Cerebellar nuclear complex (tissue), 1 donor: Measurements from ENCODE around the gene ANK2.
"Not testable (repeated sequence)": the region's sequence is repeated elsewhere in the genome, so short reads cannot be mapped to it uniquely, and the experiment has no call there.

Experiments
- DNase-seq, 2 experiments: peaks; one replicate each; lab custom pipeline; 2025; lab: John Stamatoyannopoulos, UW

Gene ANK2

DNA sequence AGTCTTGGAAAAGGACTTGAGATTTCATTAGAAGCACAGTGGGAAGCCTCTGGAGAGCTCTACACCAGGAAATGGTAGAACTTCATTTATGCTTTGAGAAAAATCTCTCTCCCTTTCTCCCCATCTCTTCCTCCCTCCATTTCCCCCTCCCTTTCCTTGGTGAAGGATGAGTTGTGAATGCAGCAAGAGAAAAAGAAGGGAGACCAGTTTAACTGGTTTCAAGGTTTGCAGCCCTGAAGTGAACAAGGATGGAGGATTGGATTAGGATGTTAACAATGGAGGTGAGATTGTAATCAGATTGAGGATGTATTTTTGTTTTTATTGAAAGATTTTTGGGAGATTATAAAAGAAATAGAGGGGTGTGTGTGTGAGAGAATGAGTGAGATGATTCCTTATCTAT lies 99.5 kb downstream of the ANK2 start:
- no peak for DNase-seq

DNA sequence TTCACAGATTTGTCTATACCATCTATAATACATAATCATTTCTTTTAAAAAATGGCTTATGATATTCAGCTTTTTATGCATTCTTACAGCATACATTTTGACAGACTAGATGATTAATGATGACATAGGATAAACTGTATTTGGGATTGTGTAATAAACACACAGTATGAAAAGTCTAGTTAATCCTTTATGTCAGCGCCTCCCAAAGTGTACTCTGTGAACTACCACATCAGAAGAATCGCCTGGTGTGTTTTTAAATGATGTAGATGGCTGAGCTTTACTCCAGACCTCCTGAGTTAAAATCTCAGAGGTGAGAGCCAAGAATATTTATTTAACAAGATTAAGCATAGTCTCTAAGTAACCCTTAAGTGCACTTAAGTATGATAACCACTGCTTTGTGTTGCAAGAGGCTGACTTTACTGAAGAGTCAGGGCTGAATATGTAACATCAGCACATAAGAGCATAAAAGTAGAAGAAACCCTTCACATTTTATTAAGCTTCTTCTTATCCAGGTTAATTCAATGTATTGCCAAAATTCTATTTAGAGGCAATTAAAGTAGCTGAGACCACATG lies 104.2 kb downstream of the ANK2 start:
- no peak for DNase-seq

DNA sequence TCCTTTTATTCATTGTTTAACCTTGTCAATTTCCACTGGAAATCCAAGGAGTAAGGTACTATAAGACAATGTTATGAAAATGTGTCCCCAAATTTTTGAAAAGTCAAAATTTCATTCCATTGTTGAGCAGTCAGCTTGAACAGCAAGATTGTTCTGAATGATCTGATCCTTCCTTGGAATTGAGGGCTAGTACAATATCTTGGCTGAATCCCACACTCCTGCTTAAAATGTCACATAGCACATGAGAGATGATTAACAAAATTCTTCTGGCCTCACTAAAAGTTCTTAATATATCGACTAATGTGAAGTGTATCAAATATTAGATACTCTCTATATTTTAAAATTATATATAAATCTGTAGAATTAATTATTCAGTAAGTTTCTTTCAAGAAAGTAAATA lies 104.8 kb downstream of the ANK2 start:
- no peak for DNase-seq

DNA sequence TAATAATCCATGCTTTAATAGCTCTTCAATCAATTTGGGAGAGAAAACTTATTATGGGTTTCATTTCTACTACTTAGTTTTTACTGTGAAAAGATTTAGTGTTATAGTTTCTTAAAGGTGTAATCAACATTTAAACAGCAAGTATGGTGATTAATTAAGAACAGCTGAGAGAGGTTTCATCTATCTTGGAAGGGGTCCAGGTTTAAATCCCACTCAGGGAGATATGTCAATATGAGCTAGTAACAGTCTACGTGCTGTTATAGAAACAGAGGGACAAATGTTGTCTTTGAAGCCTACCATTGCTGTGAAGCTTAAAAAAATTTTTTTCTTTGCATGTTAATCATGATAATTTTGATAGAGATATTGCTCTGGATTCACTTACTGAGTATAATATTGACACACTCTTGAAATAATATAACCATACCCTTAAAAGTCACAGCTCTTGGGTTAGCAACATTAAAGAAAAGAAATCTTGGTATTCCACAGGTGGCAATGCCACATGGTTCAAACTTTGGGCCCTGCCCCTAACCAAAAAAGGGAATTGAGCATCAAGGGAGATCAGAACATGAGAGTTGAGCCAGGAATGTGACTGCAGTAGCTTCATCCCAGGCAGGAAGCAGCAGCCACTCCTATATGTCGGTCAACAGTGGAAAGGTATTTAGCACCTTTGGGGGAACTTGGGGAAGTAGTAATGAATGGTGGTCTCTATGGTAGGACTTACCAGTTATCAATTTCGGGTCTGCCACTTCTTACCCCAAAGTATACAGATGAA lies 107.8 kb downstream of the ANK2 start:
- no peak for DNase-seq

DNA sequence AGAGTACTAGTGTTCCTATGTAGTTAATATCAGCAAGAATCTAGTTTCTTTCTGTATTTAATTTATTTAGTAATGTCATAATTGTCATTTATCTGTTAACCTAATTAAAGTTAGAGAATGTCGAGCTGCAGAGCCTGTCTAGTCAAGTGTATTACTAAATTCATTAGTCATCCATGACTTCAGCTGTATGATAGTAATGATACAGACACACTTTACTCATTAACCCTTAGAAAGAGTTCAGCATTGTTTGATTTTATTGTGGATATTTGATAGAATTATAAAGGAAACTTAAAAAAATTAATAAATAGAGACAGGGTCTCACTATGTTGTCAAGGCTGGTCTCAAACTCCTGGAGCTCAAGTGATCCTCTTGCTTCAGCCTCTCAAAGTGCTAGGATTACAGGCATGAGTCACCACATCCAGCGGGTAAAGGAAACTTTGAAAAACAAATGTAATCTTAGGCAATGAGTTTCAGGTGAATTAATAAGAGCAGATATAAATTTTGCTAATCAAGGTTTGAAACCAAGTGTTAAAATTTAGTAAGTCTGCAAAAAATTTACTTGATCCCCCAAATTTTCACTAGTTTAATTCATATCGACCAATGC lies 110.6 kb downstream of the ANK2 start:
- DNase-seq: no peak

DNA sequence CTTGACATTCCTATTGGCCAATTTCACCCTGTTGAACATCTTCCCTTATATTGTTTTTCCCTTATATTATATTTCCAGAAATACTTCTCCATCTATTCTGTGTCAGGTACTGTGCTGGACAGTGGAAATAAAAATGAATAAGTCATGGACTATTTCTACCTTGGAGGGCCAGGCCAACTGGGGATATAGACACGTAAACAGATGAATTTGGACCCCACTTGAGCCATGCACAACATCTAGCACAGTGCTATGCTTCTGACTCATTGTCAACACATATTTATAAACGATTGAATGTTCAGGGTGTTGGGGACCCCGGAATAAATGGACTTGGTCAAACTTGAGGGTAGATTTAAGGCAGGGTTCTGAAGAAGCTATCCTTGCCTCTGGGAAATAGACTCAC lies 111.1 kb downstream of the ANK2 start:
- no peak for DNase-seq

DNA sequence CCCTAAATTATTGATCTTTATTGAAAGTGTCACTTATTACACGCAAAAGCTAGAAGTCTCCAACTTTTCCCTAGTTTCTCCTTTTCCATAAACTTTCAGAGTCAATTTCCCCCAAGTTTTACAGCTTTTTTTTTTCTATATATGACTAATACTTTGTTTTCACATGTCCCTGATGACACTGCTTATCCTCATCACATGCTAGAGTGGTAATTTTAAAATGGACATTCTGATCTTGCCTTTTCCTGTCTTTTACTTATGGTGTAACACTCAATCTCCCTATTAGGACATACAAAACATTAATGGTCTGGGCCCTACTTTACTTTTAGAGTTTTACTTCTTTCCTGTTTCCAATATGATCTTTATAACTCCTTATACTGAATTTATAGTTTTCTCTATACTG lies 112.6 kb downstream of the ANK2 start:
- DNase-seq: no peak

DNA sequence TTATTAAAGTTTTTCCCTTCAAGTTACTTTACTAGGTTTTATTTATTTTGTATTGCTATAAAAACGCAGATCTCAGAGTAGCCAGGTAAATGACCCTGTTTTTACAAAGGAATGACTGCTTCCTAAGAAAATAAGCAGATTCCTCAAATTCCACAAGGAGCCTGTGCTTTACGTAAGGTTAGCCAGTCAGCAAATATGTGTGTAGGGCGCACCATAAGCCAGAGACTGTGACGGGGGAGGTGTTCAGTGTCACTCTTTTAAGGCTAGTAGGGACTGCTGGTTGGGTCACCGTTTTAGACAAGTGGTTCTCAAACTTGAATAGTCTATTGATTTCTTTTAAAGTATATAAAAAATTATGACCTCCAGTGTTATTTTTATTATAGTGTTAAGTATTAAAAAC lies 119.9 kb downstream of the ANK2 start:
- DNase-seq: no peak

DNA sequence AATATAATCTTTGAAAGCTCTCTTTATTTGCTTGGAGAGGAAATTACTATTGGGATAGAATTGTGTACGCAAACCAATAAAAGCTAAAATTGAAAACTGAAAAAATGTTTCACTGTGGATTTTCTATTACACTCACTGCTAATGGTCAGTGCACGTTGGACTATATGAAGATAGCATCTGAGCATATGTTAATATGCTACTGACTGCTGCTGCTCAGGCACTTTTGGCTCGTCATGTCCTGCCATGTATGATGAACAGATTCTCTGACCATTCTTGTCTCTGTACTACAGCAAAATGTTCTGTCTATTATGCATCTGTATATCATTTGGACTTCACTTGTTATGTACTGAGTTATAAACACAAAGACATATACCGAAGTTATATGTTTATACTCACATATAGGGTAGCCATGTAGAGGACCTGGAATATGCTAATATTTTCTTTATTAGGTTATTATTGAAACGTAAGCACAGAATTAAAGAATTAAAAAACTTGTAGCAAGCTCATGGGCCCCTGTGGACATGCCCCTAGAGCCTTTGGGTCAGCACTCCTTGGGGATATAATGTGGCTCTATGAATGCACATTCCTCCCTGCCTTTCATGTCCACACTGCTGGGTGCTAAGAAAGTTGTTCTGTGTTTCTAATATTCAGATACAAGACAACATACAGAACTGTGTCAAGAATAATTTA lies 120.8 kb downstream of the ANK2 start:
- no peak for DNase-seq

DNA sequence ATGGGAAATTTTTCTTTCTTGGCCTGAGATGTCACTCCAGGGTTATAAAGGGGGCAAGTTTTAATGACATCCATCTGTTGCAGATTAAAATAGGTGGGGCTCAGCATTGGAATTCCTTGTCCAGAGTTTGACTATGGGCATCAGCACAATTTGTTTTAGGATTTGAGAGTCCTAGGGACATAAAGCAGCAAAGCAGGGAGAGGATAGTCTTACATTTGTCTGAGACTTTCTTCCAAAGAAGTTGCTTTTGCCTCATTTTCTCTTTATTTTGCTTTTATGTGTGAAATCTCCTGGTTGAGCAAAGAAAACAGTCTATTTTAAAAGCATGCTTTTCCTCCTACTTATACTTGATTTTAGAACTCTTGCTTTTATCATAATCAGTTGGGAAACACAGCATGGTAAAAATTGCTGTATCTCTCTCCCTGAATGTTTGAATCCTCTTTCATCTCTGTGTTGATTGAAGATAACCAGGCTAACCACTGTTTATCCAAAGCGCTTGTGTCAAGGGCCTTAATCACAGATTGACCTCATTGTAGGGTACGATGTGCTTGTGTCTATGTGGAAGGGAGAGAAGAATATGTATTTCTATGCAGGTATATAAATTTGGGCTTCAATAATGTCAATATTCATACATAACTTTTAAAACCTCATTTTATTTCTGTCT lies 121.5 kb downstream of the ANK2 start:
- no peak for DNase-seq

DNA sequence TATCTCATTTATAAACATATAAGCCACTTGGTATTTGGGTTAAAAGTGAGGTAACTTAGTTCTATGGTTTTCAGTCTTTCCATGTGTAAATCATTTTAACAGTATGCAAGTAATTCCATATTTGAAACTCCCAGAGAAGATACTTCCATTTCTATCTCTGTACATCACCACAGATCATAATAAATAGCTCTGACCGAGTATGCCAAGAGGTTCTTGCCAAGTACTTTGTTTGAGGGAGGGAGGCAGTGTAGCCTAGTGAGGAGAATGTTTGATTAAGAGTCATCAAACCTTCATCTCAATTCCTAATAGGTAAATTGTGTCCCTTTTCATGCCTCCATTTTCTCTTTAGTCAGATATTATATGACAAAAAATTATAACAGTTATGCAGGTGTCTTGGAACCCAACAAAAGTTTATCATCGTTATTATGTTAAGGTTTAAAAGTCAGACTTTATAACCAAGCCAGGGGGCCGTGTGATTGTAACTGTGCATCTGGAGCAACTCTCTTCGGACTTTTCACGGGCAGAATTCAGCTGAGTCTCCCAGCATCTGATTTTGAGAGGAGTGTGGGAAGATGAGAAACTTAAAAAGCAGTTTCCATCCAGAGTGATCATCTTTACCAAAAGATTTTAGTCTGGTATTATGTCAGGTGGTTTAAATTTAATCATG lies 123.8 kb downstream of the ANK2 start:
- DNase-seq: no peak

DNA sequence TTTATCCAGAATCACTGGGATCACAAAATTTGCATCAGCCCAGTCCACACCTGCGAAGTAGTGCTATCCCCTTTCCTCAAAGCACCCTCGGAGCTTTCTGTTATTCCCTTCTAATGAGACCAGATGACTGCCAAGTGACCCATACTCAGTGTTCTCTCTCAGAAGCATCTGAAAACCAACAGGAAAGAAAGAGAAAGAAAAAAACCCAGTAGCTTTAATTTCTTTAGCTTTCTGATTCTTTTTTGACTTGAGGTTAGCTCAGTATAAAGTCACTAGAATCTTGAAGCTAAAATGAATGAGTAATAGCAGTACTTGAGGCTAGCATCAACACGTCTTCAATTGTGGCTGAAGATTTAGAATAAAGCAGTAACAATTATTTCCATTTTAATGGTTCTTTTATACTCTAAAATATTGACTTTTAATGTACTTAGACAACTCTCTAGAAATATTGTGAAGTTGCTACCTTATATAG lies 124.4 kb downstream of the ANK2 start:
- no peak for DNase-seq

DNA sequence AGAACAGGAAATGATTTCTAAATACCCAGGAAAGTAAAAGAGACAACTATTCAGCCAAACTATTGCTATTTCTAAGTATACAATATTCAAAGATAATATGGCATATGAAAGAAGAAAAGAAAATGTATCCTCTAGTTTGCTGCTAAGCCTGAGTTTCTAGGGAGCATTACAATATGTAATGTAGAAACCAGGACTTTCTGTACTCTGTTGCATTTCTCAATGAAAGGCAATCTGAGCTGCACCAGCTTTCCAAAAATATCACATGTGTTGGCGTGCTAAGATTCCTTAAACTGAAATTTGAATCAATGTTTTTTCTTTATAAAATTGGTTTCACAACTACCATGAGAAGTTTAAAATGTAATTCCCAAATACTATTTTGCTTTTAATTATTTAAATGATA lies 129.6 kb downstream of the ANK2 start:
- DNase-seq: no peak

DNA sequence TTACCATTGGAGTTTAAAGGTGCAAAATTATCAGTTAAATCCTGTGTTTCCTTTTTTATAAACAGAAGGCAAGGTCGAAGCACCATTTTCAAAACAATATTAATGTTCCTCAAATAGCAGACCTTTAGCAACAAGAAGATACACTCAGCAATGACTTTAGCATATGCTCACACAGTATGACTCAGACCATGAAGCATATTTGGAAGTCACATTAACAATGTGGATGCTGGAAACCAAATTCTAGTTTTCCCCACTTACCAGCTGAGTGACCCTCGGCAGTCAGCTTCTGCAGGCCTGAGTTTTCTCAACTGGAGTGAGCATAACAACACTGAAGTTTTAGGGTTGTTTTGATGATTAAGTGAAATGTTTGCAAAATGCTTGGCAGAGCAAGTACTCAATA lies 130.5 kb downstream of the ANK2 start:
- DNase-seq: no peak

DNA sequence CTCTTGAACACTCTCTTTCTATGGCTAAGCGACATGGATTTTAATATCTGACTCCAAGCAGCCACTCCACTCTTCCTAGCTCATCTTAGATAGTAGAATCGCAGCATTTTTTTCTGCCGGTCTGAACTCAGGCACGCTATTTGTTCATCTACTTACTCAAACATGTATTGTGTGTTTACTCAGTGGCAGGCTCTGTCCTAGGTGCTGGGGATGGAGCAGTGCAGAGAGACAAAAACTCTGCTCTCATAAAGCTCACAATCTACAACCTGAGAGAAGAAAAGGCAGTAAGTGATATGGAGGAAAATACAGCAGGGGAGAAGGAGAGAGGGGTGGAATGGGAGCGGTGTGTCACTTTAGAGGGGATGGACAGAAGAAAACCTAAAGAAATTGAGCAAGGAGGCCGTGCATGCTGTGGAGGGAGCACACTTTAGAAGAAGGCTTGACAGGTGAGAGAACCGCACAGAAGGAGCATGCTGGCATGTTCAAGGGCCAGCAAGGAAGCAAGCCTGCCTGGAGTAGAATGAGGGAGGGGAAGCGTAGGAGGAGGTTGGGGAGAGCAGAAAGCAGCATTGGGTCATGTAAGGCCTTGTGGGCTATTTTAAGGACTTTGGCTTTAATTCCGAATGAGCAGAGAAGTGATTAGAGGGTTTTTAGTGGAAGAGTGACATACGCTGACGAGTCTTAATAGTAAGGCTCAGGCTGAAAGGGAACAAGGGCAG lies 132.0 kb downstream of the ANK2 start:
- peak in 1 of 2 experiments; percentile 1 for DNase-seq

DNA sequence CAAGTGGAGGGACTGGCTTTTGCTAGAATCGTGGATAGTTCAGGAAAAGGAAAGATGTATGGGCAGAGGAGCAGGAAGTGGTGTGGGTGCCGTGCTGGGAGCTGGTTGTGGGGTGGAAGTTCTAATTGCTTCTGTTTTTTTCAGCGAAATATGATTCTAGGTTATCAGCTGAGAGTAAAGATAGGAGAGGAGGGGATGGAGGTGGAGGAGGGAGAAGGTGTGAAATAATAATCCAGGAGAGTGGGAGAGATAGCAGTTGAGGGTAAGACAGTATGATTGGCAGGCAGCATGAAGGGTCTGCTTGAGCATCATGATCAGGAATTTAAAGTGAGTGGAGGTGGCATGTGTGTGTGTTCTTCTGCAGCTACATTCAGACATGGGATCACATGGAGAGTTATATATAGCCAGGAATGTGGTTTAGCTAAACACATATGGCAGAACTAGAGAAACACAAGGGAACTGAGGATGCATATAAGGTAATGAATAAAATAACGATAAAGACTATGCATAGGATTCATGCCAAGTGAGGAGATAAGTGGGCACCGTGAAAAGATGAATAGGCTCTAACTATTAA lies 133.7 kb downstream of the ANK2 start:
- DNase-seq: no peak

DNA sequence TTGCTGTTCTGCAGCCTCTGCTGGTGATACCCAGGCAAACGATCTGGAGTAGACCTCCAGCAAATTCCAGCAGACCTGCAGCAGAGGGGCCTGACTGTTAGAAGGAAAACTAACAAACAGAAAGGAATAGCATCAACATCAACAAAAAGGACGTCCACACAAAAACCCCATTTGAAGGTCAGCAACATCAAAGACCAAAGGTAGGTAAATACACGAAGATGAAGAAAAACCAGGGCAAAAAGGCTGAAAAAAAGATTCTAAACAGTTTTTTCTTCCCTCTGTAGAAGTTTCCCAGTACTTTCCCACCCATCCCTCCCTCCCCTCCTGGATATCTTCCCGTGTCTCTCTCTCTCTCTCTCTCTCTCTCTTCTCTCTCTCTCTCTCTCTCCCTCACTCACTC lies 136.8 kb downstream of the ANK2 start:
- not testable (repeated sequence) for DNase-seq

DNA sequence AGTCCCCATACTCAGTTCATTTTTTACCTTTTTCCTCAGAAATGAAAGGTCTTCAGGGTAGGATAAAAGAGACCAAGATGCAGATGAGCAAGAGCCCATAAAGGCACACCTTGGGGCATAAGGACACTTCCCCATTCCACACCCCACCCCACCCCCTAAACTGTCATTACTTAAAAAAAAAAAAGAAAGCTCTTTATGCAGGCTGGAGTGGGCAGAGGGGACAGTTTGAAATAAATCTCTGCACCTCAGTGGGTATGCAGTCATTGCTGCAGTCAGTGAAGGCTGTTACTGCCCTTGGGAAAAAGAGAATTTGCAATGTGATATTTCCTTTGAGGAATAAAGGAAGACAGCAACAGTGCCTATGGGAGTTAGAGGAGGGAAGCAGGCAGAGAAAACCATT lies 137.5 kb downstream of the ANK2 start:
- DNase-seq: no peak

DNA sequence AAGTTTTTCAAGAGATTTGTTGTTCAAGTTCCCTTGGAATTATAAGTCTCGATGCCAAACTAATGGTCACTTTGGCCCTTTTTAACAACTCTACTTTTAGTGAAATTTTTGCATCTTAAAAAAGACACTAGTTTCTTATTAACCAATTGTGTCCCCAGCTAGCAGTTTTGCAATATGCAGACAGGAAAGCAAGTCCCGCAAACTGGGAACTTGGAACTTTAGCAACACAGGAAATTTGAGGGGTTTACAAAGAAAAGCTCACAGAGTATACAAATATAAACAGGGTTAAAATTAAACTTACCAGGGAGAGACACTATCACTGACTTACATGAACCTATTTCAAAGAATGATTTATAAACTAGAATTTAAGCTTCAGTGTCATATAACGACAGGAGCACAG lies 137.9 kb downstream of the ANK2 start:
- no peak for DNase-seq

DNA sequence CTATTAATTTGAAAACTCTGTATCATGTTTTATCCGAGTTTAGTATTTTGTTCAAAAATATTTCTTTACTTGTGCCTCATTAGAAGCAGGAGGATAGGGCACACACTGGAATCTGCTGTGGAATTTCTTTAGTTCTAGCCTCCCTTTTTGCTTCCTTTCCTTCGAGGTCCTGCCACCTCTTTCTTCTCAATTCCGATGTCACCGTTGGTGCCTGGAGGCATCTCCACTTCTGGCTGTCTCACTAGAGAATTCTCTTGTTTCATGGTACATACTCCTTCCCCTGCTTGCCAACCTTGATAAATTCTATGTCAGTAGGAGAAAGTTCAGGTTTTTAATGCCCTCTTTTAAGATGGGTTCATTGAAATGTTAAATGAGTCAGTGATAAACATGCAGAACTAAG lies 140.1 kb downstream of the ANK2 start:
- no peak for DNase-seq

DNA sequence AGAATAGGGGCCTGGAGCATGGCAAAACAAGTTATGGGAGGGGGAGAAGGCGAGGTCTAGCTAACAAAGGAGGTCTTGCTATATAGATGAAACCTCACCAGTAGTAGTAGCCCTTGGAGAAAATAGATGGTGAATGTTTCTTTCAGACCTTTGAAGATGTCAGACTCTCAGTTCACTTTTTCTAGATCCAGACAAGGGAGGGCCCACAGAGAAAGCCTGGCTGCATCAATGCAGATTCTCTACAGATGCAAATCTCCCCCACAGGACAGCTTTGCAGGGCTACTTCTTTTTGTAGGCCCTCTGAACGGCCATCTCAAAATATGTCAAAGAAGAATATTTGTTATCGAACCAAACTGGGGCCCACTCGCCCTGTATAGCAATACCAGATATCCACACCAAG lies 159.7 kb downstream of the ANK2 start:
- DNase-seq: no peak
